Measurements from ENCODE around the gene ADGRL4. TPM values are rescaled to one million over a fixed set of nuclear protein-coding genes. Genes with fewer than 3 reads are reported as not detected.

ADGRL4 gene
- total RNA-seq = not detected in 2 replicates
- long read RNA-seq, partial matches to known transcripts = 0 of 1 reads
- long read RNA-seq, other reads (novel, unspliced or antisense) = 0 of 1 reads

GRCh38 chr1:79006564-79006963 lies at the start of gene ADGRL4:
Gene ADGRL4, minus strand, starts transcription at chr1:79006730. Its CDS starts 76 bp downstream, at chr1:79006654.
- Mint-ChIP-seq H3K4me3 (ENCODE audit: low read depth) (peak within 1 kb of the TSS; percentile 71), H3K36me3 (ENCODE audit: insufficient read depth) (no peaks in the 10 kb centered on the region), H3K27ac (no peak within 1 kb of the TSS), H3K9me3 (ENCODE audit: low read depth) (no peaks in the 10 kb centered on the region), H3K4me1 (ENCODE audit: low read depth) (peaks cover 3% of the 10 kb centered on the region), H3K27me3 (peaks cover 17% of the 10 kb centered on the region)
- TF ChIP-seq CTCF (IDR thresholded peaks at IDR 0.05; ENCODE audit: unreplicated experiment) = no peak
- peak; percentile 20 for DNase-seq (ENCODE audit: low spot score, unreplicated experiment)

GRCh38 chr1:79055856-79056255 lies 49.3 kb upstream of the ADGRL4 start:
- Mint-ChIP-seq H3K36me3 (ENCODE audit: insufficient read depth) (no peaks in the 10 kb centered on the region), H3K4me1 (ENCODE audit: low read depth) (no peaks in the 10 kb centered on the region), H3K27me3 (no peaks in the 10 kb centered on the region), H3K4me3 (ENCODE audit: low read depth) (no peak overlapping the region), H3K9me3 (ENCODE audit: low read depth) (peaks cover 16% of the 10 kb centered on the region), H3K27ac (no peak overlapping the region)
- DNase-seq (ENCODE audit: low spot score, unreplicated experiment) = no peak
- no peak for TF ChIP-seq CTCF (IDR thresholded peaks at IDR 0.05; ENCODE audit: unreplicated experiment)

GRCh38 chr1:79052829-79053449 lies 46.4 kb upstream of the ADGRL4 start:
- Mint-ChIP-seq H3K27ac (no peak overlapping the region), H3K27me3 (no peaks in the 10 kb centered on the region), H3K4me3 (ENCODE audit: low read depth) (no peak overlapping the region), H3K4me1 (ENCODE audit: low read depth) (no peaks in the 10 kb centered on the region), H3K36me3 (ENCODE audit: insufficient read depth) (no peaks in the 10 kb centered on the region), H3K9me3 (ENCODE audit: low read depth) (no peaks in the 10 kb centered on the region)
- TF ChIP-seq CTCF (IDR thresholded peaks at IDR 0.05; ENCODE audit: unreplicated experiment) = no peak
- DNase-seq (ENCODE audit: low spot score, unreplicated experiment) = no peak

GRCh38 chr1:79044974-79045650 lies 38.6 kb upstream of the ADGRL4 start:
- no peak overlapping the region for H3K27ac Mint-ChIP-seq
- H3K4me1 Mint-ChIP-seq (ENCODE audit: low read depth) = peaks cover 4% of the 10 kb centered on the region
- TF ChIP-seq CTCF (IDR thresholded peaks at IDR 0.05; ENCODE audit: unreplicated experiment) = no peak
- no peak overlapping the region for H3K4me3 Mint-ChIP-seq (ENCODE audit: low read depth)
- H3K9me3 Mint-ChIP-seq (ENCODE audit: low read depth) = no peaks in the 10 kb centered on the region
- no peaks in the 10 kb centered on the region for H3K36me3 Mint-ChIP-seq (ENCODE audit: insufficient read depth)
- no peak for DNase-seq (ENCODE audit: low spot score, unreplicated experiment)
- H3K27me3 Mint-ChIP-seq = no peaks in the 10 kb centered on the region

- no peak for DNase-seq (ENCODE audit: low spot score, unreplicated experiment)
- H3K4me3 Mint-ChIP-seq (ENCODE audit: low read depth) = no peak overlapping the region
- peaks cover 3% of the 10 kb centered on the region for H3K9me3 Mint-ChIP-seq (ENCODE audit: low read depth)
- H3K27ac Mint-ChIP-seq = no peak overlapping the region
- no peaks in the 10 kb centered on the region for H3K36me3 Mint-ChIP-seq (ENCODE audit: insufficient read depth)
- H3K27me3 Mint-ChIP-seq = no peaks in the 10 kb centered on the region
- TF ChIP-seq CTCF (IDR thresholded peaks at IDR 0.05; ENCODE audit: unreplicated experiment) = no peak
- peaks cover 4% of the 10 kb centered on the region for H3K4me1 Mint-ChIP-seq (ENCODE audit: low read depth)
These were observed 37.0 kb upstream of the ADGRL4 start for GRCh38 chr1:79043506-79043905.

Measured in progenitor cell of endocrine pancreas (in vitro differentiated cells).